OCI-LY3 (cell line): ENCODE measurements around the gene ASCL1.

ENCODE experiments used
- EZH2phosphoT487 ChIP-seq: fragments of 200-600 bp; shearing (Covaris generic); IDR thresholded peaks from 2 replicates; pipeline ENCODE4 v1.6.1; 2018; ENCODE audit warnings: antibody characterized with exemption, mixed run types, low read depth
- TF ChIP-seq, protein P1 (sequence below): fragments of 200-600, 300-600 bp; sonication (generic); IDR thresholded peaks from 2 replicates; pipeline ENCODE4 v1.5.1; 2014; ENCODE audit warnings: antibody characterized with exemption, low read length, low read depth

GRCh38 chr12:102980350-102980749 is 22.9 kb downstream of the ASCL1 start:
- TF ChIP-seq, protein P1, sequence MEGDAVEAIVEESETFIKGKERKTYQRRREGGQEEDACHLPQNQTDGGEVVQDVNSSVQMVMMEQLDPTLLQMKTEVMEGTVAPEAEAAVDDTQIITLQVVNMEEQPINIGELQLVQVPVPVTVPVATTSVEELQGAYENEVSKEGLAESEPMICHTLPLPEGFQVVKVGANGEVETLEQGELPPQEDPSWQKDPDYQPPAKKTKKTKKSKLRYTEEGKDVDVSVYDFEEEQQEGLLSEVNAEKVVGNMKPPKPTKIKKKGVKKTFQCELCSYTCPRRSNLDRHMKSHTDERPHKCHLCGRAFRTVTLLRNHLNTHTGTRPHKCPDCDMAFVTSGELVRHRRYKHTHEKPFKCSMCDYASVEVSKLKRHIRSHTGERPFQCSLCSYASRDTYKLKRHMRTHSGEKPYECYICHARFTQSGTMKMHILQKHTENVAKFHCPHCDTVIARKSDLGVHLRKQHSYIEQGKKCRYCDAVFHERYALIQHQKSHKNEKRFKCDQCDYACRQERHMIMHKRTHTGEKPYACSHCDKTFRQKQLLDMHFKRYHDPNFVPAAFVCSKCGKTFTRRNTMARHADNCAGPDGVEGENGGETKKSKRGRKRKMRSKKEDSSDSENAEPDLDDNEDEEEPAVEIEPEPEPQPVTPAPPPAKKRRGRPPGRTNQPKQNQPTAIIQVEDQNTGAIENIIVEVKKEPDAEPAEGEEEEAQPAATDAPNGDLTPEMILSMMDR = no peak
- TF ChIP-seq EZH2phosphoT487 = no peak
